HG02943 (cell line): ENCODE data around the gene AGPAT2.

ENCODE experiments used
- ATAC-seq: cut with Tn5 transposase; IDR thresholded peaks from one replicate; pipeline ENCODE4 v1.9.1; 2021; ENCODE audit warnings: mild to moderate bottlenecking, low read depth, moderate library complexity; ENCODE audit not compliant: unreplicated experiment

The AGPAT2 gene

DNA sequence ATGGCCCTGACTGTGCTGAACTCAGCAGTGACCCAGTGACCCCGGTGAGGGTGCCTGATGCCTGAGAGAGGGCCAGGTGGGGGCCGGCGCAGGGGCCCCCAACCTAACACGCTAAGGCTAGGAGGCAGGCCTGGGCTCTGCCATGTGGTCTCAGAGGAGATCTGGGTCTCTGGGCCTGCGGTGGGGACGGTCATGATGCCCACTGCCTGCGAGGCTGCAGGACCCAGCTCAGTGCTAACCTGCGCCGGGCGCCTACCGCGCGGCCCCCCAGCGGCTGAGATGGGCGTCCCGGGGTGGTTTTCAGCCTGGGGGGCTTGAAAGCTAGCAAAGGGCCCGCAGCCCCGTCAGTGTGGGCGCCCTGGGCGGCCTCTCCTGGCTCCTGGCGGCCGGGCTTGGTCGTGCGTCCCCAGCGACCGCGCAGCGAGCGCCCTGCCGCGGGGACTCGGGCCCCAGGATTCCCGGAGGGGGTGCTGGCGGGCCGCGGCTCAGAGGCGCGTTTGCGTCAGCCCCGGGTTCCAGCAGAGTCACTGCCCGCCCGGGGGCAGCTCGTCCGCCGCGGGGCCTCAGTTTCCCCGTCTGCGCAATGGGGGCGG lies 22.1 kb downstream of the AGPAT2 start:
- ATAC-seq = no peak

DNA sequence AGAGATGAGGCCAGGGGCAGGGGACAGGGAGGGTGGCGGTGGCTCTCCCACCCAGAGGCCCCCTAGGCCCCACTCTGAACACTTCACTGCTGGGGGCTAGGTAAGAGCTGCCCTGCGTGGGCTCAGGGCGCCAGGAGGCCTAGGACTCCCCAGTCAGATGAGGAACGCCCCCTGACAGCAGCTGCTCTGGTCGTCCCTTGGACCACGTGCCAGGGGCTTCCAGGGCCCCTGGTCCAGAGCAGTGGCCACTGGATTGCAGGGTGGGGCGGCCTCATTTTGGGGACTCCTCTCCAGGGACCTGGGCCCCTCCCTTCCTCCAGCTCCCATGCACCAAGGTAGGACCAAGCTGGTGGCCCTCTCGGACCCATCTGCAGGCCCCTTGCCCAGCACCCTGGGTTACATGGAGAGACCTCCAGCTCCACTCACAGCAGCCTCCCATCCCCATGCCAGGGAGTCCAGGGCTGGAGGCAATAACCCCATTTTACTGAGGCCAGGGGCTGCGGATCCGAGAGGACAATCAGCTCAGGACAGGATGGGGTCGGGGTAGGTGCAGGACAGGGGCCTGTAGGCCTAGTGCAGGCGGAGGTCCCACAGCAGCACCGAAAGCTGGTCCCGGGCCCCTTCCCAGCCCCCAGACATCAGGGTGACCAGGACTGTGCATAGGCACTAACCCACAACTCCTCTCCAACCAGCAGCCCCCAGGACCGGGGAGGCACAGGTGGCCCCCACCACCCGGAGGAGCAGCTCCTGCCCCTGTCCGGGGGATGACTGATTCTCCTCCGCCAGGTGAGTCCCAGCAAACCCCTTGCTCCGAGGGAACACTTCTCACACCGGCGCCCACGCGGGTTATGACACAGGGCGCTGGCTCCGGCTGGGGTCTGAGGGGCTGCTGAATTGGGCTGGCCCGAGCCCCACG lies 23.0 kb downstream of the AGPAT2 start:
- no peak for ATAC-seq

DNA sequence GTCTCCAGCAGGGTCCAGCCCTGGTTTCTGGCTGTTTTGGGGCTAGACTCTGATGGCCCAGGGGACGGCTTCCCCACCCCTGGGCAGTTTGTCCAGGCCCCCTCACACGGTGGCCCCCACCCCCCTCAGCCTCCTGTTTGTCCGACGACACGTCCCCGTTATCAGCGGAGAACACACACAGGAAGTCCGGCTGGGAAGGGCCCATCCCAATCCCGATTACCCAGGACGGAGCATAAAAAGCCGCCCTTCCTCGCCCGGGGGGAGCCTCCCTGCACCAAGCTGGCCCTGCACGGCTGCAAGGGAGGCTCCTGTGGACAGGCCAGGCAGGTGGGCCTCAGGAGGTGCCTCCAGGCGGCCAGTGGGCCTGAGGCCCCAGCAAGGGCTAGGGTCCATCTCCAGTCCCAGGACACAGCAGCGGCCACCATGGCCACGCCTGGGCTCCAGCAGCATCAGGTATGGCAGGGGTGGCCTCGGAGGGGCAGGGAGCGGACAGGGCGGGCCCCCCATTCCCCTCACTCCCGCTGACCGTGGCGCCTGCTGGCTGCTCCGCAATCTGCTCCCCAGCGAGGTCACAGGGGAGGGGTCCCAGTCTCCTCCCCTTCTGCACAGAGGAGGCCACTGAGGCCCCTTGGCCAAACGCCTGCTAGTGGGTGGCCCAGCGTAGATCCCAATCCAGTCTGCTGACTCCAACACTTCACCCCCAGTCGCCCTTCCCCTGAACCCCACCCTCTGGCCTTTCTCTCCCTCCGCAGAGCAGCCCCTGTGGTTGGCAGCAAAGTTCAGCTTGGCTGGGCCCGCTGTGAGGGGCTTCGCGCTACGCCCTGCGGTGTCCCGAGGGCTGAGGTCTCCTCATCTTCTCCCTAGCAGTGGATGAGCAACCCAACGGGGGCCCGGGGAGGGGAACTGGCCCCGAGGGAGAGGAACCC lies 24.3 kb downstream of the AGPAT2 start, which contains the start of gene EGFL7:
EGFL7 (plus strand) TSS at position 261 of the 926 bp plus-strand sequence. CDS start 5,367 bp downstream, outside the sequence.
- ATAC-seq = no peak

DNA sequence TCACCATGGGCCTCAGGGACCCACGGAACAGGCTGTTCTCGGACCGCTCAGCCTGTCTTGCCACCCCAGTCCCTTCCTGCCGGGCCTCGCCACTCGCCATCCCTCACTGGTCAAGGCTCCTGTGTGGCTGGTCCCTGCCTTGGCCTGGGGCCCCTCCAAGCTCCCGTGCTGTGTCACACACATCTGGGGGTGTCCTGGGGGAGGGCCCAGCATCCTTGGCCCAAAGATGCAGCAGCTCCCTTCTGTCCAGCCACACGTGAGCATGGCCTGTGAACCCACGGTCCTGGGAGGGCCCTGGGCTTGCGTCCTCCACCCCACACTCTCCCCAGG lies 25.0 kb downstream of the AGPAT2 start:
- no peak for ATAC-seq

DNA sequence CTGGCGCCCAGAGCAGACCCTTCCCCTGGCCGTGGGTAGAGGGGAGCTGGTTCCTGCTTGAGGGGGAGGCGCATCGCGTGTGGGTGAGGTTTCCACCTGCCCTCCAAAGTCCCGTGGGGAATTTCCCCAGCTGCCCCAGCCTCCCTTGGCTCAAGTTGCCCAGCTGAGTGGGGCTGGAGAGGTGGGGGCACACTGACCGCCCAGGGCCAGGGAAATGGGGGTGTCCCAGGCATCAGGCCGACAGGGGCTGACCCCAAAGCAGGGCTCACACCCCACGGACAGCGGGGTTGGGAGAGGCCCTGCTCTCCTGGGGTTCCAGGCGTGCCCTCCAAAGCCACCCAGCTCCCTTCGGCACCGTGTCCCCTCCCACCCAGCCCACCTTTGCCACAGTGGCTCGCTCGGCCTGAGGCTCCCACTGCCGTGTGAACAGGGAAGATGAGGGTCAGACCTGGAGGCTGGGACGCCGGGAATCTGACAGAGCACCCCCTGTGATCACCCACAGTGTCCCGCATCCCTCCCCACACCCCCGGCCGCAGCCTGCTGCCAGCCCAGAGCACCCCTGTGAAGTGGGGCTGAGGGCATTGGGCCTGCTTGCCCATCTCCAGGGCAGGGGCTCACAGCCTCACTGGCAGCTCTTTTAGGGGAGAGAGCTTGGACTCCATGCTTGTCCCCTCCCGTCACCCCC lies 25.5 kb downstream of the AGPAT2 start:
- ATAC-seq = no peak

DNA sequence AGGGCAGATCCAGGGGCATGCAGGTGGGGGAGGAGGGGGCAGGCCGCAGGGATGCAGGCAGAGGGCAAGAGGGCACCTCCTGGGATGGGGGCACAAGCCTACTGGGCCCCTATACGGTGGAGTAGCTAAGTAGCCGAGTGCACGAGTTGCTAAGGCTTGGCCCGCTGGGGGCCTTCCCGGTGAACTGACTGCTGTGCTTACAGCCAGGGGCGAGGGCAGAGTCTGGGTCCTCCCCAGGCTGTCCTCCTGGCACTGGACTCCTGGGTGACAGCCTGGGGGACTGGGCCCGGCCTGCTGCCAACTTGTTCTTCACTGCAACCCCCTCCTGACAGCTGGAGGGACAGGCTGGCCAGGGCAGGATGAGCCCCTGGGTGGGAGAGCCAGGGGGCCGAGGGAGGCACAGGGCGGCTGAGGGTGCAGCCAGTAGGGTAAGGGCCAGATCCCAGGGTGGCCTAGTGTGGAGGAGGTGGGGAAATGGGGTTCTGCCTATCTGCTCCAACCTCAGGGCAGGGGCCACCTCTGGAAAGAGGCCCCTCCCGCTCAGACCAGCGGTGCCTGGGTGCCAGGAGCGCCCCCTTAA lies 26.2 kb downstream of the AGPAT2 start:
- ATAC-seq = no peak

DNA sequence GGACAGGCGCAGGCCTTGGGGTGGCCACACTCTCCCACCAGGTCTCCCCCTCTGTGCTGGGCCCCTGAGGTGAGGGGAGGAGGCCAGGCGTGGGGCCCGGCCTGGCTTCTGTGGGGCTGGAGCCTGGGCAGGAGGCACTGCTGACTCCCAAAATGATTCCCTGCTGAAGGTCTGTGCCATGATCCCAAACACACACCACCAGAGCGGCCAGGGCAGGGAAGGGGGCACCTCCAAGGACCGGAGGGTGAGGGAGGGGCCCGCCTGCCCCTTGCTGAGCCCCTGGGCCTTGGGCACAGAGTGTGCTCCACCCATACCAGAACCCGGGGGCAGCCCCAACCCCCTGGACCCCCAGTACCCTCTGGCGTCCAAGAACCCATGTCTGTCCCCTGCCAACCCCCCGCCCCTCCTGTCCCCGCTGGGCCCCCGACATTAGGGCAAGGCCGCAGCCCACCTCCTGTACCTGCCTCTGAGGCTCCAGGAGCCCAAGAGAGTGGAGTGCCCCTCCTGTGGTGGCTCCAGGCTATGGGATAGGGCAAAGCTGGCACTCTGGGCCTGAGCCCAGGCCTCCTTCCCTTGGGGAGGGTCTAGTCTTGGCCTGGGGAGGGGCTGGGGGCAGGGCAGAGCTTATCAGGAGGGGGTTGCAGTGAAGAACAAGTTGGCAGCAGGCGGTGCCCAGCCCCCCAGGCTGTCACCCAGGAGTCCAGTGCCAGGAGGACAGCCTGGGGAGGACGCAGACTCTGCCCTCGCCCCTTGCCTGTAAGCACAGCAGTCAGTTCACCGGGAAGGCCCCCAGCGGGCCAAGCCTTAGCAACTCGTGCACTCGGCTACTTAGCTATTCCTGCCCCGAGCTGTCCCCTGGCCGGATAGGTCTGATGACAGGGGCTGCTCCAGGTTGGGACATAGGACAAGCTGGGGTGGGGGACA lies 27.1 kb downstream of the AGPAT2 start:
- no peak for ATAC-seq

DNA sequence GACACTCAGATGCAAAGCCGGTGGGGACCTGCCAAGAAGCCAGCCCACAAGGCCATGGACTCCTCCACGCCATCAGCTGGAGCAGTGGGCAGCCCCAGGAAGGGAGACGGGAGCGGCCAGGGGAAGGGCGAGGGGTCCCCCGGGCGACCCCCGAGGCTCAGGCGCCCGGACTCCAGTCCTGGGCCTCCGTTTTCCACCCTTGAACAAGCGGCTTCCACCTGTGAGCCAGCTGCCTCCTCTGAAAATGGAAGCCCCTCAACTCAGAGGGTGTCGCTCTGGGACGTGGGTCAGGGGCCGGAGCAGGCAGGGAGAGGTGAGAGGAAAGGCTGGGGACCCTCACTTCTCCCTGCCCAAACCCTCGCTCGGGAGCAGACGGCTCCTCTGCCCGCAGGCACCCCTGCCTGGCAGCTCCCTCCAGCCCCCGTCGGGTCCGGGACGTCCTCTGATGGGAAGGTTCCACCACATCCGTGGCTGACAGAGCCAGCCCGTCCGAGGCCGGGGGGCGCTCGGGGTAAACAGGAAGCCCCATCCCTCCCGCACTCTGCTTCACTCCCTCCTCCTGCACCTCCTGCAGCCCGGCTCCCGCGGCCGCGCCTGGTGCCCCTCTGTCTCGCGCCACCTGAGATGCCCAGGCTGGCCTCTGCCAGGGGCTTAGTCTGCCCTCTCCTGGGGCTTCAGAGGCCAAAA lies 28.3 kb downstream of the AGPAT2 start:
- ATAC-seq = no peak

DNA sequence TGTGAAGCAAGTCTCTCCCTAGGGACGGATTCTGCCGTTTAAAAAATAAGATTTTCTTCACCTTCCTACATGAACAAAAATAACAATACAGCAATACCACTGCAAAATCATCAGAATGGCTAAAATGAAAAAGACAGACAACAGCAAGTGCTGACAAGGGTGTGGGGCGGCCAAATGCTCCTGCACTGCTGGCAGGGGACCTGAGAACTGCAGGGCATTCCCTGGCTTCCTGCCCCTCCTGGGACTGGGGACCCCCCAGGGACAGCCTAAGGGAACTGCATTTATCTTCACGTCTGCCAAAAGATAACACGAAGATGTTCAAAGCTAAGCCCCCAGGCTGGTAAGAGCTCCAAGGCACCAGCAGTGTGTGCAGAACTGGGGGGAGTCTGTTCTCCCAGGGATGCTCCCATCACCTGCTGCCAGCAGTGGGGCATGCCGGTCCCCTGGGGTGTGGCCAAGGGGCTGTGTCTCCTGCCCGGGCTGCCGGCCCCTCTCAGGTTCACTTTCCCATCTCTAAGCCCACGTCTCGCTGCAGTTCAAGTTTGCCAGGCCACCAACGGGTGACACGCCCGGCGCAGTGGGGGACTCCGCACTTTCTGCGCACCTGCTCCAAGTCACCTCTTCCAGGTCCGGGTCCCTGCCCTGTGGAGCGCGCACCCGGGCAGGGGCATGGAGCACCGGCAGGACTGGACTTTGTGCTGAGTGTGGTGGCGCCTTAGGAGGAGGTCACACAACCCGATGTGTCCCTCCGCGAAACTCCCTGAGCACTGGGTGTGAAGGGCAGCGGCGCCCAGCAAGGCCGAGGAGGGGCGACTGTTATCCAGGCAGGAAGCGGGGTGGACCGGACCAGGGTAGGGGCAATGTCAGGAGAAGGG lies 29.0 kb downstream of the AGPAT2 start:
- ATAC-seq = no peak

DNA sequence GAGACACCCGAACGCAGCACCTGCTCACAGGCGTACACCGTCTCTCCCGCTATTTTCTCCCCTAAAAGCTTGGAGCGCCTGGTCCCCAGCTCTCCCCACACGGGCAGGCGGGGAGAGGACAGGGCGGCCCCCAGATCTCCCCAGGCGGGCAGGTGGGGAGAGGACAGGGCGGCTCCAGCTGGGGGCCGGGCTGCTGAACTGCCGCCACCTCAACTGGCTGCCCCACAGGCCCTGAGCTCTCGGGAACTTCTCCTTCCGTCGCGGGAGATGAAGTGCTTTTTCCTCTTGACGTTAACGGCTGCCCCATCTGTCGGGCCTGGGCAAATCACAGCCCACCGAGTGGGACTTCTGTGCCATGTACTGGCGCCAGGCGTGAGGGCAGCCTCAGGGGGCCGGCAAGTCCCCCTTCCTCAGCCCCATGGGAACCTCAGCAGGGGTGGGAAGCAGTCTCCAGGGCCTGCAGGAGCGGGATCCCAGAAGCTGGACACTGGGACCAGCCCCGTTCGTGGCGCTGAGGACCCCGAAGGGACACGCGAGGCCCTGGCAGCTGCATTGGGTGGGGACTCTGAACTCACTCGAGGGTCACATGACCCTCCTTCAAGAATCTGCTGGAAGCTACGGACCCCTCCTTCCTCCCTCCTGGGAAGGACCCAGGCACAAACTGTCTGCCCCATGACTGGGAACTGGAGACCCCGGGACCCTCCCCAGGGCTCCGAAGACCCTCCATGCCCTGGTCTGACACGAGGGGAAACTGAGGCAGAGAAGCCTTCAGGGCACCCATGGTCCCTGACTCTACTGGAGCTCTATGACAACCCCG lies 30.3 kb downstream of the AGPAT2 start:
- no peak for ATAC-seq

DNA sequence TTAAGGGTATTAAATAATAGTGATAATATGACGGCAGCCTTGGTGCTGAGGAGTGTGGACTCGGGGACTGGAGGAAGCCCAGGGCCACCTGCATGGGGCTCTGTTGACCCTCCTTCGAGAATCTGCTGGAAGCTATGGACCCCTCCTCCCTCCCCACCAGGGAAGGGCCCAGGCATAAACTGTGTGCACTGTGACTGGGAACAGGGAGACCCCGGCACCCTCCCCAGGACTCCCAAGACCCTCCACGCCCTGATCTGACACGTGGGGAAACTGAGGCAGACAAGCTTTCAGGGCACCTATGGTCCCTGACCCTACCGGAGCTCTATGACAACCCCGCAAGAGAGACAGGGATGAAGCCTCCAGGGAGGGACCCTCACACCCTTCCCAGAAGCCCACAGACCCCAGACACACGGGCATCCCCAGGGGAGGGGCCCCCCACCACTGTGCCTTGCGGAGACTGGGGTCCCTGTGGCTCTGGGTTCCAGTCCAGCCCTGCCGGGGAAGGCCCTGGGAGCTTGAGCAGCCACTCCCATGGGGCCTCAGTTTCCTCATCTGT lies 31.0 kb downstream of the AGPAT2 start:
- no peak for ATAC-seq

DNA sequence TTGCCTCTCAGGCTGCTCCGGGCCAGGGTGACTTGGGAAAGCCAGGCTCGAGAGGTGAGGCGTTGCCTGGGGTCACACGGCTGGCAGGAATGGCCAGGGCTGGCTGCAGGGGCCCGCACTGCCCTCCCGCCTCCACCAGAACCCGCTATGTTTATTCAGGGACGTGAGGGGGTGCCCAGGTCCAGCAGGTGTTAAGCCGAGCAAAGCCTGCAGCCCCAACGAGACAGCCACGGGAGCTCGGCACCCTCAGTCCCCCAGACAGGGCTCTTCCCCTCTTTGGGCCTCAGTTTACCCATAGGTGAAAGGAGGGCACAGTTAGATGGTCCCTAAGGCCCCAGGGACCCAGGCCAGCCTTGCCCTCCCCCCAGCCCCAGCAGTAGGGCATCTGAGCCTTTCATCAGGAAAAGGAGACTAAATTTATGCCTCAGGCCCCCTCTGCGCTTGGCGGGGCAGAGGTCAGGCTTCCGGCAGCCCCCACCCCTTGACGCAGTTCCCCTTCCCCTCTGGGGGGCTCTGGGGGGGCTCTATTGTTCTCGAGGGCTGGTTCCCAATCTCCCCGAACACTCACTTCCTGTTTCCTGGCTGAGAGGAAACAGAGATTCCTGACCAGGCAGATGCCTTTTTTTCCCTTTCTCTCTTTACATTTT lies 31.6 kb downstream of the AGPAT2 start:
- ATAC-seq = no peak

DNA sequence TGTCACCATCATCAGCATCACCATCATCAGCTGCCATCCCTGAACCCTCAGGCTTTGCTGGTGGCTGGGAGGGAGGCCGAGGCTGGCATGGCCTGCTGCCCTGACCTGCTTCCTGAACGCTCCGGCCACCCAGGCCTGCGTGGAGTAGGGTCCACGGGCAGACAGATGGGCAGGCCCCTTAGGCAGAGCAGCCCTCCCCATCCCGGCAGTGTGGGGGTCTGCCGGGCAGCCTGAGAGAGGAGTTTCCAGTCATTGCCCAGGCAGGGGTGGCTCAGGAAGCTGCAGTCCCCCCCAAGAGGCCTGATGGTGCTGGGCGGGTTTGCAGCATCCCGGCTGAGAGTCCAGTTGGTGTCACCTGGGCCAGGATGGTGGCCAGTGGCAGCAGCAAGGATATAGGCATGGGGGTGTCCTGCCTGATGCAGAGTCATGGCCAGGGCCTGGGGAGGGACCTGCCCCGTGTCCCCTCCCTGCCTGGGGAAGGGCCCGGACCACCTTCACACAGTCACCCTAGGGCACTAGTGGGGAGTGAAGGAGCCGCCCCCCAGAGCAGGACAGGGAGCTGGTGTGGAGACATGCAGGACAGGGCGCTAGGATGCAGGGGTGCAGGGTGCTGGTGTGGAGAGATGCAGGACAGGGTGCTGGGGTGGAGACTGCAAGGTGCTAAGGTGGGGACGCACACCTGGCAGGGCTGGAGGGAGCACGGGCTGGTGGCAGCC lies 32.3 kb downstream of the AGPAT2 start:
- ATAC-seq = no peak

DNA sequence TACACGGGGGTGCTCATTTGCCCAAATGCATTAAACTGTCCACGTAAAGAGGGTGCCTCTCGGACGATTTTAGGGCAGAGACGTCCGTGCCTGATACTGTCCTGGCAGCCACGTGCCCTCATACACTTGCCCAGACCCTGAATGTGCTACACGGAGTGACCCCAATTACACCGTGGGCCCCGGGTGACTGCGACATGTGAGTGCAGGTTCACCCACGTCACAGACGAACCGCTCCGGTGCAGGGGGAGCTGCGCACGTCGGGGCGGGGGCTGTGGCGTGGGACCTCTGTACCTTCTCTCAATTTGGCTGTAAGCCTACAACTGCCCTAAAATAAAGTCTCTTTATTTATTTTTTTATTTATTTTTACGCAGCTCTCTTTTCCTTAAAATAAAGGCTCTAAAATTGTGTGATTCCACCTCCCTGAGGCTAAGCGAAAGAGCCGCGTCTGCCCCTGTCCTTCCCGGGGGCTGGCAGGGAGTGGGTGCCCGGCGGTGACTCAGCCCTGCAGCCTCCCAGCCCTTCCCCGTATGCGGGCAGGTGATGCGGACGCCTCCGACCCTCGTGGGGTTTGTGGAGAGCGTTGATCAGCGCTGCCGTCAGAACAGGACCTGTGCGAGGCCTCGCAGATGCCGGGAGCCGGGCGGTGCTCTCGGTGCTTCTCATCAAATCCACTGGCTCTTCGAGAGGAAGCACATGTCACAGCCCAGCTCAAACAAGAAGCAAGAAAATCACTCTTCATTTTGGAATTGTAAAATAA lies 33.8 kb downstream of the AGPAT2 start:
- ATAC-seq = no peak

DNA sequence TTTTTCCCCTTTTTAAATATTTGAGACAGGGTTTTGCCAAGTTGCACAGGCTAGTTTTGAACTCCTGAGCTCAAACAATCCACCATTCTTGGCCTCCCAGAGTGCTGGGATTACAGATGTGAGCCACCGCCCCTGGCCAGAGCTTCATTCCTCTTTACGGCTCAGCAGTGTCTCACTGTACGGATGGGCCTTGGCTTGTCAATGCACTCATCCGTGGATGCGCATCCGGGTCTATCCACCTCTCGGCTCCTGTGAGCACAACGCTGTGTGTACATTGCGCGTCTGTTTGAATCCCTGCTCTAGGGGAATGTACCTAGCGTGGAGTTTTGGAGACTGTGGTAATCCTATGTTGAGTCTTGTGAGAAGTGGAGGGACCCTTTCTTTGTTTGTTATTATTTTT lies 35.4 kb downstream of the AGPAT2 start:
- no peak for ATAC-seq
